Natural killer cell (primary cell): ENCODE measurements around the gene HSPBP1. TPM values are rescaled to one million over a fixed set of nuclear protein-coding genes. Genes with fewer than 3 reads are reported as not detected.

Experiments
- ATAC-seq, 3 donors: fragments of 150-1000 bp in 2 of 3; fragments of 200-7000 bp in 1 of 3; cut with Tn5 transposase; 1 replicate in 1 of 3; 2 replicates in 2 of 3; pipeline ENCODE4 v1.10.0; 2021; ENCODE audit warnings: mild to moderate bottlenecking in 2 of 3, moderate library complexity in 2 of 3
- DNase-seq, 2 donors: peaks; one replicate each; pipeline versions ENCODE4 v3.0.0 to v3.0.0-alpha.2; 2013 to 2021; ENCODE audit warnings: mixed read lengths in 1 of 2
- H3K27ac ChIP-seq: one replicate; pipeline ENCODE4 v1.5.1; 2013; ENCODE audit warnings: mild to moderate bottlenecking, low read length
- H3K27me3 ChIP-seq: one replicate; pipeline ENCODE4 v1.6.1; 2013; ENCODE audit warnings: low read length; ENCODE audit not compliant: control insufficient read depth, insufficient read depth
- H3K36me3 ChIP-seq: one replicate; pipeline ENCODE4 v1.6.1; 2013; ENCODE audit warnings: low read length; ENCODE audit not compliant: control insufficient read depth, insufficient read depth
- H3K4me1 ChIP-seq: one replicate; pipeline ENCODE4 v1.6.1; 2013; ENCODE audit warnings: low read length; ENCODE audit not compliant: control insufficient read depth, insufficient read depth
- H3K4me3 ChIP-seq: one replicate; pipeline ENCODE4 v1.5.1; 2013; ENCODE audit warnings: low read length
- H3K9me3 ChIP-seq: one replicate; pipeline ENCODE4 v1.6.1; 2013; ENCODE audit warnings: low read length; ENCODE audit not compliant: control insufficient read depth, insufficient read depth
- H3K27ac Mint-ChIP-seq, 2 donors: one replicate each; pipeline ENCODE4 v1.8.0; 2022; ENCODE audit warnings: mild to moderate bottlenecking in 2 of 2, mixed read lengths in 2 of 2, moderate library complexity in 1 of 2
- H3K27me3 Mint-ChIP-seq, 2 donors: one replicate each; pipeline ENCODE4 v1.8.0; 2022; ENCODE audit warnings: low read depth in 2 of 2, mixed read lengths in 2 of 2
- H3K36me3 Mint-ChIP-seq: one replicate; pipeline ENCODE4 v1.8.0; 2022; ENCODE audit warnings: mixed read lengths
- H3K4me1 Mint-ChIP-seq, 2 donors: one replicate each; pipeline ENCODE4 v1.8.0; 2022; ENCODE audit warnings: mixed read lengths in 2 of 2
- H3K4me3 Mint-ChIP-seq: one replicate; pipeline ENCODE4 v1.8.0; 2022; ENCODE audit warnings: mild to moderate bottlenecking, moderate library complexity, mixed read lengths
- H3K9me3 Mint-ChIP-seq, 2 donors: one replicate each; pipeline ENCODE4 v1.8.0; 2022; ENCODE audit warnings: mixed read lengths in 2 of 2
- CTCF ChIP-seq: fragments of 200-600 bp; IDR thresholded peaks from one replicate; pipeline ENCODE4 v1.8.0; 2022; ENCODE audit warnings: antibody characterized with exemption
- WGBS: methylation state at CpG from one replicate; pipeline ENCODE4 v1.1.7; 2013; ENCODE audit warnings: missing lambda C conversion rate; ENCODE audit not compliant: insufficient coverage; 5-methylcytosine and 5-hydroxymethylcytosine counted together
- intact Hi-C: fragments of 100-400 bp; cut with micrococcal nuclease; formaldehyde crosslinking; loops from one replicate; pipeline ENCODE4 v1.14.2; 2022
- total RNA-seq, 4 donors: library from RNA; stranded (reverse); fragments of 120-200 nt in 1 of 4; gene quantifications; one replicate each; pipeline versions ENCODE4 v1.2.3 to v1.2.4, GENCODE V29; 2013 to 2022

The HSPBP1 gene
- total RNA-seq, 3 donors from 2014 or later (not counting 1 experiment from before 2014, with no cell fraction given): 17.1 to 19.5 (median 18.5) TPM

- Histone ChIP-seq H3K4me3 (no peak overlapping the region), H3K4me1 (peaks cover 24% of the 10 kb centered on the region), H3K27me3 (no peaks in the 10 kb centered on the region), H3K9me3 (no peaks in the 10 kb centered on the region), H3K27ac (no peak overlapping the region), H3K36me3 (peaks cover 14% of the 10 kb centered on the region)
- no peaks in the 10 kb centered on the region for H3K27me3 Mint-ChIP-seq
- no peak for DNase-seq
- ATAC-seq: no peak
- H3K4me1 Mint-ChIP-seq: peaks cover 12 to 13% of the 10 kb centered on the region in 2 donors
- intact Hi-C loops: no loop called here
- peaks cover 8% of the 10 kb centered on the region for H3K36me3 Mint-ChIP-seq
- H3K4me3 Mint-ChIP-seq: no peak overlapping the region
- WGBS: 96% methylated on average over 18 of the region's 18 CpGs
- peak overlapping the region in 1 of 2 donors; percentile 22 for H3K27ac Mint-ChIP-seq
- H3K9me3 Mint-ChIP-seq: no peaks in the 10 kb centered on the region
- no peak for TF ChIP-seq CTCF
Measured at GRCh38 chr19:55272142-55272541, 7.8 kb downstream of the HSPBP1 start.

GRCh38 chr19:55270172-55270942 is 9.6 kb downstream of the HSPBP1 start:
- peaks cover 0 to 9% of the 10 kb centered on the region in 2 donors for H3K4me1 Mint-ChIP-seq
- no peak overlapping the region for H3K4me3 Mint-ChIP-seq
- no peak overlapping the region for H3K27ac Mint-ChIP-seq
- no peaks in the 10 kb centered on the region for H3K27me3 Mint-ChIP-seq
- no peak for TF ChIP-seq CTCF
- no peak overlapping the region for H3K4me3 ChIP-seq
- intact Hi-C loops: no loop called here
- H3K9me3 ChIP-seq: no peaks in the 10 kb centered on the region
- H3K36me3 Mint-ChIP-seq: peaks cover 8% of the 10 kb centered on the region
- H3K9me3 Mint-ChIP-seq: peaks cover 5% of the 10 kb centered on the region in 2 donors
- DNase-seq (no peak), ATAC-seq (peak in 2 of 3 donors; percentile 26 to 36)
- H3K4me1 ChIP-seq: peaks cover 6% of the 10 kb centered on the region
- WGBS: 93% methylated on average over 22 of the region's 25 CpGs
- H3K27ac ChIP-seq: no peak overlapping the region
- peaks cover 14% of the 10 kb centered on the region for H3K36me3 ChIP-seq
- no peaks in the 10 kb centered on the region for H3K27me3 ChIP-seq

GRCh38 chr19:55269299-55269698 is 10.6 kb downstream of the HSPBP1 start:
- H3K36me3 ChIP-seq: peaks cover 12% of the 10 kb centered on the region
- Mint-ChIP-seq H3K36me3 (peaks cover 8% of the 10 kb centered on the region), H3K4me3 (no peak overlapping the region), H3K27me3 (no peaks in the 10 kb centered on the region), H3K9me3 (peaks cover 5% of the 10 kb centered on the region in 2 donors), H3K27ac (no peak overlapping the region), H3K4me1 (peaks cover 0 to 9% of the 10 kb centered on the region in 2 donors)
- H3K27me3 ChIP-seq: no peaks in the 10 kb centered on the region
- no peaks in the 10 kb centered on the region for H3K4me1 ChIP-seq
- no peaks in the 10 kb centered on the region for H3K9me3 ChIP-seq
- DNase-seq (no peak), ATAC-seq (no peak)
- no peak for TF ChIP-seq CTCF
- no peak overlapping the region for H3K27ac ChIP-seq
- no peak overlapping the region for H3K4me3 ChIP-seq
- 97% methylated on average over 8 of the region's 8 CpGs for WGBS
- intact Hi-C loops: no loop called here

- Mint-ChIP-seq H3K4me3 (peak overlapping the region; percentile 10), H3K27ac (peak overlapping the region; percentile 29 to 77), H3K27me3 (no peaks in the 10 kb centered on the region), H3K4me1 (peaks cover 0 to 9% of the 10 kb centered on the region in 2 donors), H3K36me3 (peaks cover under 1% of the 10 kb centered on the region), H3K9me3 (peaks cover 5% of the 10 kb centered on the region in 2 donors)
- intact Hi-C loops: no loop called here
- Histone ChIP-seq H3K27me3 (no peaks in the 10 kb centered on the region), H3K4me3 (no peak overlapping the region), H3K27ac (no peak overlapping the region), H3K9me3 (no peaks in the 10 kb centered on the region), H3K36me3 (peaks cover under 1% of the 10 kb centered on the region), H3K4me1 (no peaks in the 10 kb centered on the region)
- WGBS: 99% methylated on average over 4 of the region's 4 CpGs
- DNase-seq: no peak
- no peak for ATAC-seq
- TF ChIP-seq CTCF: no peak
Measured at GRCh38 chr19:55266840-55267239, 13.1 kb downstream of the HSPBP1 start.
